ENCODE measurements around the gene CILP2.

- TF ChIP-seq EZH2 (IDR thresholded peaks at IDR 0.05; ENCODE audit: insufficient read depth, poor library complexity, severe bottlenecking) (no peak), EZH2phosphoT487 (IDR thresholded peaks at IDR 0.05; ENCODE audit: insufficient read depth, low read depth) (no peak)
Observed at GRCh38 chr19:19537075-19538048, 703 bp upstream of the CILP2 start.

Measured in GM23248 (cell line).